ENCODE results near the gene NABP1. TPM values are rescaled to one million over a fixed set of nuclear protein-coding genes. Genes with fewer than 3 reads are reported as not detected.
A peak's percentile ranks its signal among the peaks of the same experiment; 100 is the strongest.

NABP1 gene
- total and polyA plus RNA-seq, 2 experiments from 2014 or later, result 19.6 to 40.0 TPM

- no peak for DNase-seq (ENCODE audit: low spot score)
- H3K27ac ChIP-seq, result no peak overlapping the region
- H4K20me1 ChIP-seq (ENCODE audit: insufficient read depth, poor library complexity, severe bottlenecking), result no peaks in the 10 kb centered on the region
- TF ChIP-seq EZH2 (IDR thresholded peaks at IDR 0.05; ENCODE audit: borderline replicate concordance) (no peak), EZH2phosphoT487 (IDR thresholded peaks at IDR 0.05; ENCODE audit: low read depth, severe bottlenecking, unreplicated experiment) (no peak), CTCF (IDR thresholded peaks at IDR 0.05; ENCODE audit: poor library complexity) (no peak)
- no peak overlapping the region for H3K4me2 ChIP-seq
- peaks cover 8% of the 10 kb centered on the region for H3K4me1 ChIP-seq (ENCODE audit: insufficient read depth)
- H3K36me3 ChIP-seq (replicated peaks; ENCODE audit: insufficient read depth, low read depth), result no peaks in the 10 kb centered on the region
- 94% methylated on average over 1 of the region's 1 CpG for WGBS (ENCODE audit: low lambda C conversion rate, missing lambda C conversion rate)
- H3K9me3 ChIP-seq (ENCODE audit: low read depth), result no peaks in the 10 kb centered on the region
- no peaks in the 10 kb centered on the region for H3K79me2 ChIP-seq
- H3K9me2 ChIP-seq (replicated peaks; ENCODE audit: insufficient read depth), result no peaks in the 10 kb centered on the region
- H3K4me3 ChIP-seq, result no peak overlapping the region
- no peaks in the 10 kb centered on the region for H3K27me3 ChIP-seq
- H2AFZ ChIP-seq, result no peak overlapping the region
Observed at GRCh38 chr2:191693778-191694177, 15.8 kb downstream of the NABP1 start.

- Histone ChIP-seq H3K27me3 (no peaks in the 10 kb centered on the region), H3K4me3 (no peak overlapping the region), H3K27ac (no peak overlapping the region), H4K20me1 (ENCODE audit: insufficient read depth, poor library complexity, severe bottlenecking) (no peaks in the 10 kb centered on the region), H3K4me2 (no peak overlapping the region), H3K79me2 (no peaks in the 10 kb centered on the region), H3K9me3 (ENCODE audit: low read depth) (no peaks in the 10 kb centered on the region), H3K4me1 (ENCODE audit: insufficient read depth) (no peaks in the 10 kb centered on the region), H2AFZ (no peak overlapping the region), H3K9me2 (replicated peaks; ENCODE audit: insufficient read depth) (no peaks in the 10 kb centered on the region), H3K36me3 (replicated peaks; ENCODE audit: insufficient read depth, low read depth) (no peaks in the 10 kb centered on the region)
- TF ChIP-seq EZH2 (IDR thresholded peaks at IDR 0.05; ENCODE audit: borderline replicate concordance) (no peak), CTCF (IDR thresholded peaks at IDR 0.05; ENCODE audit: poor library complexity) (no peak), EZH2phosphoT487 (IDR thresholded peaks at IDR 0.05; ENCODE audit: low read depth, severe bottlenecking, unreplicated experiment) (no peak)
- peak; percentile 42 for DNase-seq (ENCODE audit: low spot score)
Observed at GRCh38 chr2:191696001-191696400, 18.1 kb downstream of the NABP1 start.

GRCh38 chr2:191696966-191697365, 19.0 kb downstream of the NABP1 start:
- no peak for DNase-seq (ENCODE audit: low spot score)
- H3K4me1 ChIP-seq (ENCODE audit: insufficient read depth), result no peaks in the 10 kb centered on the region
- H3K4me3 ChIP-seq, result no peak overlapping the region
- H3K9me2 ChIP-seq (replicated peaks; ENCODE audit: insufficient read depth), result no peaks in the 10 kb centered on the region
- no peak for TF ChIP-seq CTCF (IDR thresholded peaks at IDR 0.05; ENCODE audit: poor library complexity)
- TF ChIP-seq EZH2phosphoT487 (IDR thresholded peaks at IDR 0.05; ENCODE audit: low read depth, severe bottlenecking, unreplicated experiment), result no peak
- TF ChIP-seq EZH2 (IDR thresholded peaks at IDR 0.05; ENCODE audit: borderline replicate concordance), result no peak
- no peak overlapping the region for H3K27ac ChIP-seq
- H3K36me3 ChIP-seq (replicated peaks; ENCODE audit: insufficient read depth, low read depth), result no peaks in the 10 kb centered on the region
- no peak overlapping the region for H3K4me2 ChIP-seq
- no peaks in the 10 kb centered on the region for H3K79me2 ChIP-seq
- no peaks in the 10 kb centered on the region for H4K20me1 ChIP-seq (ENCODE audit: insufficient read depth, poor library complexity, severe bottlenecking)
- H3K9me3 ChIP-seq (ENCODE audit: low read depth), result no peaks in the 10 kb centered on the region
- no peaks in the 10 kb centered on the region for H3K27me3 ChIP-seq
- H2AFZ ChIP-seq, result no peak overlapping the region

GRCh38 chr2:191697870-191698269, 19.9 kb downstream of the NABP1 start:
- no peak for DNase-seq (ENCODE audit: low spot score)
- H3K27me3 ChIP-seq, result no peaks in the 10 kb centered on the region
- no peaks in the 10 kb centered on the region for H3K9me3 ChIP-seq (ENCODE audit: low read depth)
- H2AFZ ChIP-seq, result no peak overlapping the region
- no peaks in the 10 kb centered on the region for H3K4me1 ChIP-seq (ENCODE audit: insufficient read depth)
- no peak overlapping the region for H3K27ac ChIP-seq
- H3K79me2 ChIP-seq, result no peaks in the 10 kb centered on the region
- no peak overlapping the region for H3K4me3 ChIP-seq
- WGBS (ENCODE audit: low lambda C conversion rate, missing lambda C conversion rate), result 96% methylated on average over 3 of the region's 3 CpGs
- no peaks in the 10 kb centered on the region for H4K20me1 ChIP-seq (ENCODE audit: insufficient read depth, poor library complexity, severe bottlenecking)
- no peaks in the 10 kb centered on the region for H3K36me3 ChIP-seq (replicated peaks; ENCODE audit: insufficient read depth, low read depth)
- TF ChIP-seq CTCF (IDR thresholded peaks at IDR 0.05; ENCODE audit: poor library complexity) (no peak), EZH2 (IDR thresholded peaks at IDR 0.05; ENCODE audit: borderline replicate concordance) (no peak), EZH2phosphoT487 (IDR thresholded peaks at IDR 0.05; ENCODE audit: low read depth, severe bottlenecking, unreplicated experiment) (no peak)
- no peak overlapping the region for H3K4me2 ChIP-seq
- H3K9me2 ChIP-seq (replicated peaks; ENCODE audit: insufficient read depth), result no peaks in the 10 kb centered on the region
